Activated CD8-positive, alpha-beta memory T cell treated with anti-CD3 and anti-CD28 coated beads, Interleukin-2, amount 50 U/mL, for 1 hour (primary cell): ENCODE results near the gene KRTAP3-2.
"Not testable (repeated sequence)": the region's sequence is repeated elsewhere in the genome, so short reads cannot be mapped to it uniquely, and the experiment has no call there.

Experiments
- DNase-seq: peaks from one replicate; pipeline ENCODE4 v3.0.0-alpha.2; 2020; ENCODE audit errors: extremely low read depth

Gene KRTAP3-2

DNA sequence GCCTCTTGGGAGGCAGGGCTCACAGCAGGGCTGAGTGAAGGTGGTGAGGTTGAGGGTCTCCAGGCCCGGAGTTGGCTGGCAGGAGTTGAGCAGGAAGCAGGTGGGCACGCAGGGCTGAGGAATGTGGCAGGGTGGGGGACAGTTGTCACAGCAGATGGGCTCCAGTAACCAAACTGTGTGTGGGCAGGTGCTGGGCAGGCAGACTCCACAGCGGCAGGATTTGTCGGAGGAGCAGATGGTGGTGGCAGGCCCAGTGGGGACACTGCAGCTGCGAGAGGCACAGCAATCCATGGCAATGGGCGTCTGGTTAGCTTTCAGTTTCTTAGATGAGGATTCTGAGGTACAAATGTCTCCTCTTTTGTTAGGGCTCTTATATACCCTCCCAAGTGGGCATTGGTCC, at the start of gene KRTAP3-2:
TSS of gene KRTAP3-2 (minus strand) at position 344 of the 400 bp plus-strand sequence. CDS start at position 291, 53 bp downstream.
- not testable (repeated sequence) for DNase-seq

DNA sequence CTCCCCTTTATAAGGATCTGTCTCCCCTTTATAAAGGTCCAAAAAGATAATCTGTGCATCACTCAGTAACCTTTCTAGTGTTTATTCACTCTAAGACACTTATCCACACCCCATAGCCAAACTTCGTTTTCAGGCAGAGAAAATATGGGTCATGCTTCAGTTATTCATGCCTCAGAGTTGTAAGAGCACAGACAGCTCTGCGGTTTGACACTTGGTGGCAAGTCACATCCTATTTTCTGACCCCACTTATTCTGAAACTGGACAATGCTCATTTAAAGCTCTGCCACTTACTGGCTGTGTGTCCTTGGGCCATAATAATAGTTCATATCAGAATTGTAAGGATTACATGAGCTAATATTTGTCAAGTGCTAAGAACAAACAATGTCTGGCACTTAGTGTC, 49.4 kb upstream of the KRTAP3-2 start:
- no peak for DNase-seq

DNA sequence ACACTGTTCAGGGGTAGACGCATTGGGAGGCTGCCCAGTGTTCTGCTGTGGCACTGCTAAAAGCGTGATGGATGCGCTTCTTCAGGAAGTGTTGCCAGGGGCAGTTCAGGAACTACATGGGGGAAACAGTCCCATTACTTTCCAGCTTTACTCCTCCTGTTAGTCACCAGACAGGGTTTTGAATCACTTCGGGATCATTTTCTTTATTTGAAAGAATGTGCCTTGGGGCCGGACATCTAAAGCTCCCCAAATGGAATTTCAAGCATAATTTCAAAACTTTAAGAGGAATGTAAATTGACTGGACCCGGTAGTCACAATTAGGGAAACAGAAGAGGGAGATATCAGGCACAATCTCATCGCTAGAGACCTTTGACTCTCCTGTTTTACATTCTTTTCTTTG, 48.7 kb upstream of the KRTAP3-2 start:
- no peak for DNase-seq

DNA sequence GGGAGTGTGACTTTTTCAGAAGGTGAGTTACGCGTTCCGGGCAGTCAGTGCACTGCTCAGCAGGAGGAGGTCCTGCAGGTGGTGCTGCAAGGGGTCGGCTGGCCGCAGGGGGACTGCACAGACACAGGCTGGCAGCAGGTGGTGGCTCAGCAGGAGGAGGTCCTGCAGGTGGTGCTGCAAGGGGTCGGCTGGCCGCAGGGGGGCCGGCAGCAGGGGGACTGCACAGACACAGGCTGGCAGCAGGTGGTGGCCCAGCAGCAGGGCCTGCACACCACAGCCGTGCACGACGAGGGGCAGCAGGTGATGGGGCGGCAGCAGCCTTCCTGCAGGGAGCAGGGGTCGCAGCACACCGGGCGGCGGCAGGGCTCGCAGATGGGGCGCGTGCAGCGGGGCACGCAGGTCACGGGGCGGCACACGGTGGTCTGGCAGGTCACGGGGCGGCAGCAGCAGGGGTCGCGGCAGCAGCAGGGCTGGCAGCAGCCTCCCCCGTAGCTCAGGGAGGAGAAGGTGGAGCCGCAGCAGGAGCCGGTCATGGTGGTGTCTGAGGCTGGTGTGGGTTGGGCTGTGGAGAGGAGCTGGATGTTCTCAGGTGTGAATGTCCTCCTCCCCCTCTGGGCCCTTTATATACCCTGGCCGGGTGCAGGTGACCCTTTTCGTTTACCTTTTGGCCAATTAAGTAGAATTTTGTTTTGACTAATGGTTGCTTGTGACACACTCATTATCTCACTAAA, 47.2 kb upstream of the KRTAP3-2 start, which contains the start of gene KRTAP2-1:
TSS of gene KRTAP2-1 (minus strand) at position 582 of the 731 bp plus-strand sequence. CDS start at position 533, 49 bp downstream.
- DNase-seq = not testable (repeated sequence)

DNA sequence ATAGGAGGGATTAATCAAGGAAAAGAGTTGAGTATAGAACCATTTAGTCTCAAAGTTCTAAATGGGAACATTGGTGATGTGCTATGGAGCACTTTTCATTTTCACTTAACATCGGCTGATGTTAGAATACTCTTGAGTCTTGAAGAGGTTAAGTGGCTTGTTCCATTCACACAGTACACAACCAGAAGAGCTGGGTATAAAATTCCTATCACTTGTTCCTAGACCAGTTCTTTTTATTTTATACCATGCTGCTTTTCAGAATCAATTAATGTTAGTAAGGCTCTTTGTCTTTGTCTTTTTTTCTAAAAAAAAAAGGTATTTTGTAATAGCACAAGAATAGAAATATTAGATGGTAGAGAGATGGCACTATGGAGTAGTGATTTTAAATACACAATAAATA, 43.2 kb upstream of the KRTAP3-2 start:
- no peak for DNase-seq

DNA sequence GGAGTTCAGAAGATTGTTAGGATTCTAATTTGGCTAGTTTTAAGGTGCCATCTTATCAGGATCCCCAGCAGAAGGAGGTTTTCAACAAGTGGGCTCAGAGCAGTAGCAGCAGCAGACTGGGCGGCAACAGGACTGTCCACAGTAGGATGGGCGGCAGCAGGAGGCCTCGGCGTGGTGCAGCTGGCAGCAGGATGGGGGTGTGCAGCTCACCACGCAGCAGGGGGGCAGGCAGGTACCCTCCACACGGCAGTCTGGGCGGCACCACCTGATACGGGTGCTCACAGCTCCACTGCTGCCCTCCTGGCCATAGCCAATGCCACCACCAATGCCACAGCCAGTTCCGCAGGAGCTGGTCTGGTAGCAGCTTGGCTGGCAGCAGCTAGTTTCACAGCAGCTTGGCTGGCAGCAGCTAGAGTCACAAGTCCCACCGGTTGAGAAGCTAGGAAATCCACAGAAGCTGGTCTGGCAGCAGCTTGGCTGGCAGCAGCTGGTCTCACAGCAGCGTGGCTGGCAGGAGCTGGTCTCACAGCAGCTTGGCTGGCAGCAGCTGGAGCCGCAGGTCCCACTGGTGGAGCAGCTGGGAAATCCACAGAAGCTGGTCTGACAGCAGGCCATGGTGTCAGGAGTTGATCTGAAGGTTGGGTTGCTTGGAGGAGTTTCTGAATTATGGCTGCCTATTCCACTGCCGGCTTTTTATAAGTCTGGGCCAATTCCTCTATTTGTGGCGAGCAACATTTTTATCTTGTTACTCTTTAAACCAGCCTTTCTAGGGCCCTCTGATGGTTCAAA, 41.3 kb upstream of the KRTAP3-2 start, which contains the start of gene KRTAP1-1:
TSS of gene KRTAP1-1 (minus strand) at position 668 of the 789 bp plus-strand sequence. CDS start at position 615, 53 bp downstream.
- DNase-seq = not testable (repeated sequence)

DNA sequence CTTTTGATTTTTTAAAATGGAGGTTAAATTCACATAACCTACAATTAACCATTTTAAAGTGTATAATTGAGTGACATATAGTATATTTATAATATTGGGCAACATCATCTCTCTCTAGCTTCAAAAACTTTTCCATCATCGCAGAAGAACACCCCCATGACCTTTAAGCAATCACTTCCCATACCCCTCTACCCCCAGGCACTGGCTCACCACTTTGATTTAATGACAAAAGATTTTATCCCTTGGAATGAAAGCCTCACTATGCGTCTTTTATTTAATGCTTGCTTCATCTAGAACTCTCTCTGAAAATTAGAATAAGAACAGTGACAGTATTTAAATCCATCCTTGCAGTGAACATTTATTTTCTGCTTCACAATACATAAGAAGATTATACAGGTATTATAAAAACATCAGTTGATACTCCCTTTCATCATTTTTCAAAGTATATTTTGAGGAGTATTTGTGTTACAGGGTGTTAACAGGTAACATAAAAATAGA, 38.2 kb upstream of the KRTAP3-2 start:
- no peak for DNase-seq

DNA sequence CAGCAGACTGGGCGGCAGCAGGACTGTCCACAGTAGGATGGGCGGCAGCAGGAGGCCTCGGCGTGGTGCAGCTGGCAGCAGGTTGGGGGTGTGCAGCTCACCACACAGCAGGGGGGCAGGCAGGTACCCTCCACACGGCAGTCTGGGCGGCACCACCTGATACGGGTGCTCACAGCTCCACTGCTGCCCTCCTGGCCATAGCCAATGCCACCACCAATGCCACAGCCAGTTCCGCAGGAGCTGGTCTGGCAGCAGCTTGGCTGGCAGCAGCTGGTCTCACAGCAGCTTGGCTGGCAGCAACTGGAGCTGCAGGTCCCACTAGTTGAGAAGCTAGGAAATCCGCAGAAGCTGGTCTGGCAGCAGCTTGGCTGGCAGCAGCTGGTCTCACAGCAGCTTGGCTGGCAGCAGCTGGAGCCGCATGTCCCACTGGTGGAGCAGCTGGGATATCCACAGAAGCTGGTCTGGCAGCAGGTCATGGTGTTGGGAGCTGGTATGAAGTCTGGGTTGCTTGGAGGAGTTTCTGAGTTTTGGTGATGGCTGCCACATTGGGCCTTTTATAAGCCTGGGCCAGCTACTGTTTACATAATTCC, 34.7 kb upstream of the KRTAP3-2 start, which contains the start of gene KRTAP1-3:
TSS of gene KRTAP1-3 (minus strand) at position 529 of the 590 bp plus-strand sequence. CDS start at position 476, 53 bp downstream.
- DNase-seq = not testable (repeated sequence)

DNA sequence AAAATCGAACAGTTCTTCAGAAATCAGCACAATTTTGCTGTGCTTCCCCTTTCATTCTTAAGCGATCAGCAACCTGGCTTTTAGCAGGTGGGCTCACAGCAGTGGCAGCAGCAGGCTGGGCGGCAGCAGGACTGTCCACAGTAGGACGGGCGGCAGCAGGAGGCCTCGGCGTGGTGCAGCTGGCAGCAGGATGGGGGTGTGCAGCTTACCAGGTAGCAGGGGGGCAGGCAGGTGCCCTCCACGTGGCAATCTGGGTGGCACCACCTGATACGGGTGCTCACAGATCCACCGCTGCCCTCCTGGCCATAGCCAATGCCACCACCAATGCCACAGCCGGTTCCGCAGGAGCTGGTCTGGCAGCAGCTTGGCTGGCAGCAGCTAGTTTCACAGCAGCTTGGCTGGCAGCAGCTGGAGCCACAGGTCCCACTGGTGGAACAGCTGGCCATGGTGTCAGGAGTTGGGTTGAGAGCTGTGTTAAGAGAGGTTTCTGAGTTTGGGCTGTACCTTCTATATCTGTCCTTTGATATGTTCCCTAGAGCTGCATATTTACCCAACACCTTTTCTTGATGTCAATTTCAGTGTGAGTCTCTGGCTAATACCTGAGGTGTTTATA, 30.0 kb upstream of the KRTAP3-2 start, which contains the start of gene KRTAP1-4:
TSS of gene KRTAP1-4 (minus strand) at position 563 of the 613 bp plus-strand sequence. CDS start at position 446, 117 bp downstream.
- no peak for DNase-seq

DNA sequence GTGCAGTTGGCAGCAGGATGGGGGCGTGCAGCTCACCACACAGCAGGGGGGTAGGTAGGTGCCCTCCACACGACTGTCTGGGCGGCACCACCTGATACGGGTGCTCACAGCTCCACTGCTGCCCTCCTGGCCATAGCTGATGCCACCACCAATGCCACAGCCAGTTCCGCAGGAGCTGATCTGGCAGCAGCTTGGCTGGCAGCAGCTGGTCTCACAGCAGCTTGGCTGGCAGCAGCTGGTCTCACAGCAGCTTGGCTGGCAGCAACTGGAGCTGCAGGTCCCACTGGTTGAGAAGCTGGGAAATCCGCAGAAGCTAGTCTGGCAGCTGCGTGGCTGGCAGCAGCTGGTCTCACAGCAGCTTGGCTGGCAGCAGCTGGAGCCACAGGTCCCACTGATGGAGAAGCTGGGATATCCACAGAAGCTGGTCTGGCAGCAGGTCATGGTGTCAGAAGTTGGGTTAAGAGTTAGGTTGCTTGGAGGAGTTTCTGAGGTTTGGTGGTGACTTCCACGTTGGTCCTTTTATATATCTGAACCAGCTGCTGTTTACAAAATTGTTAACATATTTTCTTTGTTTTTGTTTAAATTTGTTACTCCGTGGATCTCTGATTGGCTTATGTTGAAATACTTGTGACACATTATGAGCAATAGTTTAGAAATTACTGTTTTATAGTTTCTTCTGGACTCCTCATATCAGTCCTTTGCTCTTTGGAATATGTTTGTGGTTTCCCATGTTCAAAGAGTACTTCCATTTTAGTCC, 27.2 kb upstream of the KRTAP3-2 start, which contains the start of gene KRTAP1-5:
TSS of gene KRTAP1-5 (minus strand) at position 494 of the 757 bp plus-strand sequence. CDS start at position 441, 53 bp downstream.
- no peak for DNase-seq

DNA sequence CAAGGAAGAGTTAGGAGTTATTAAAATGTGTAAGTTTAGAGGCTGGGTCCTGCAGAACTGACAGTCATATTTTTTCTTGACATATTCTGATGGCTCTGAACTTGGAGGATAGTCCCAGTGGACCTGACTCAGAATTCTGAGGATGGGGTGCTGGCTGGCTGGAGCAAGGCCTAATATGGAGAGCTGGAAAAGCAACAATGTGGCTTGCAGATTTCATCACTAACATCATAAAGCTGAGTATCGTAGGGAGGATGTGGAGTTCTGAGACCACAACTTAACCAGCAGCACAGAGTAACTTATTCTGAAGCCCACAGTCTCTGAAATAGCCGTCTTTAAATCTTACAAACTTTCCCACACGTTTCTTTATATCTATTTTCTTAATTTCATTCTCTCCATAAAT, 25.0 kb upstream of the KRTAP3-2 start:
- DNase-seq = no peak

DNA sequence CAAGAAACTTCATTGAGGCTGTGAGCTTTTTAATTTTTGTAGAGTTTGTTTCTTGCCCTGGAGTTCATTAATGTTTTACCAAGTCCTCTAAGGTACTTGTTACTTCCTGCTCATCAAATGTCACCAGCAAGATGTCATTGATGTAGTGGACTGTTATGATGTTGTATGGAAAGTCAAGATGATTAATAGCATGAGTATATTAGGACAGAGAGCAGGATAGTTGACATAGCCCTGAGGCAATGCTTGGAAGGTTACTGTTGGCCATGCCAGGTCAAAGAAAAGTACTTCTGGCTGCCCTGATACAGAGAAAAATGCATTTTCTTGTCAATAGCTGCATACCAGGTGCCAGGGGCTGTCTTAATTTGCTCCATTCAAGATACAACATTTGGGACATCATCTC, 20.6 kb upstream of the KRTAP3-2 start:
- DNase-seq = no peak

DNA sequence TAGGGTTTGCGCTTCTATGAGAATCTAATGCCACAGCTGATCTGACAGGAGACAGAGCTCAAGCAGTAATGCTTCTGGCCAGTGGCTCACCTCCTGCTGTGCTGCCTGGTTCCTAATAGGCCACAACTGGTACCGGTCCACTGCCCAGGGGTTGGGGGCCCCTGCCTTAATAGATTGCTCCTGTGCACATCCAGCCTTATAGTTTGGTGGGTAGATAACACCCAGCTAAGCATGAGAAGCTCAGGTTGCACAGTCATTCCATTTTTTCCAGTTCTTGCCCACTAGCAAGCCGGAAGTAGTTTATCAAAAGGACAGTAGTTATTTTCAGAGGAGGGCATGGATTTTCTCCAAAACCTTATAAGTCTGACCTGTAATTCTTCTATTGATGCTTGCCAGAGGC, 19.7 kb upstream of the KRTAP3-2 start:
- DNase-seq = no peak

DNA sequence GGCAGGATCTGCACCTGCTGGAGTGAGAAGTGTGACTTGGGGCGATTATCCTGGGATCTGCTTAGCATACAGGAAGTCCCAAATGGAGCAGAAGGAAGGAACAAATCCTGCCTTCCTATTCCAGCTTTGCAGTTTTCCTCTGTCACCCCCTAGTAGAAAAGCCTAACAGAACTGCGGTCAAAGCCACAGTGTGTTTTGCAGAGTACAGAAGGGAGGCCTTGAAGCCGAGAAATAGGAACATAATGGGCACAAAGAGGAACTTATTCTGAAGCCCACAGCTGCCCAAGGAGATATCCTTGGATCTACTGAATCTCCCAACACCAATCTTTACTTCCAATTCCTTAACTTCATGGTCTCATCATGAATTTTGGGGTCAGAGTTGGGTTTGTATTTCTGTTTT, 18.8 kb upstream of the KRTAP3-2 start:
- no peak for DNase-seq

DNA sequence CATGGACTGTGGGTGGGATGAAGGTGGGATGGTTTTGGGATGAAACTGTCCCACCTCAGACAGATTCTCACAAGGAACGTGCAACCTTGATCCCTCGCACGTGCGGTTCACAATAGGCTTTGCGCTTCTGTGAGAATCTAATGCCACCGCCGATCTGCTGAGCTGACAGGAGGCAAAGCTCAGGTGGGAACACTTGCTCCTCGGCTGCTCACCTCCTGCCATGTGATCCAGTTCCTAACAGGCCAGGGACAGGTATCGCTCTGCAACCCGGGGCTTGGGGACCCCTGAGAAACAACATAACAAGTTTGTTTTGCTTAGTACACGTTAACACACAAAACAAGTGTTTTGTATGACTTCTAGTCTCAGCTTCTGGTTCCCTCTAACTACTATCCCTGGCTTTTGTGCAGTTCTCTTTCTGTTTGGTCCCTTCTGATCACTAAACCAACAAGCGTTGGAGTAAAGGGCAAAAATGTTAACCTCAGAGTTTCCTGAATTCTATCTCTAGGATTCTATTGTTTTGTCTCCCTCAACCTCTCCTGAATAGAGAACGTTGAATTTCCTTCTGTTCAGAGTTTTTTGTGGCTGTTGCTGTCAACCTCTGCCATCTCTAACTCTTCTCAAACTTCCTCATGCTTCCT, 17.0 kb upstream of the KRTAP3-2 start:
- no peak for DNase-seq

DNA sequence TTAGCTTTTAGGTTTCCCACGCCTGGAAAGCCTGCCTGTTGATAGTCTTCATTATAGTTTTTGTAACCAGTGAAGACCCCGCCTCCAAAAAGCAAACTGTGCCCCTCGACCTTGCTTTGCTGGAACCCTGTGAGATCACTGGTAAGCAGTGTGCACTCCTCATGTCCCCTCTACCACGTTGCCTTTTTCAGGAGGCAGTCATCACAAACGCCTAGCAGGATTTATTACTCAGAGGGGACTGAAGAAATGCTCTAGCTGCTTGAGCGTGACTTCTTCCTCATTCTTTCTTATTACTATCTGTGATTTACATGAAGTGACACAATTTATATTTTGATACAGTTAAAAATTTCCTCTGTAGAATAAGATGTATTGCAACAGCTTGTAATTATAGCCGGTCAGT, 15.7 kb upstream of the KRTAP3-2 start:
- no peak for DNase-seq

DNA sequence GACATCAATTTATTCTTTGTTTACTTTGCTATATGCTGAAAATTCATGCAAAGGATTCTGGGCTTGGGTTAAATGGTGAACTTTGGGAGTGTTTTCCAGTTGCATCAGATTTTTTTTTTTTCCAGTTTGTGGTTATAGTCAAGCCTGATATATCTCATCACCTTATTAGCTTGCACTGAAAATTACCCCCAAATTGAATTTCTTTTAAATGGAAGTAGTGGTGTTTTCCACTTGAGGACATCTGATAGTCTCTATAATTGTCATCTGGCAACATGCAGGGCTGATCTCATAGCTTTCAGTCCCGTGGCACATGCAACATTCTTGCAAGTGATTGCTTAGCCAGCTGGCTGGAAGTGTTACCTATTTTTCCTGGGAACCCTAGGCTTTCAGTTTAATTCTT, 13.9 kb upstream of the KRTAP3-2 start:
- no peak for DNase-seq

DNA sequence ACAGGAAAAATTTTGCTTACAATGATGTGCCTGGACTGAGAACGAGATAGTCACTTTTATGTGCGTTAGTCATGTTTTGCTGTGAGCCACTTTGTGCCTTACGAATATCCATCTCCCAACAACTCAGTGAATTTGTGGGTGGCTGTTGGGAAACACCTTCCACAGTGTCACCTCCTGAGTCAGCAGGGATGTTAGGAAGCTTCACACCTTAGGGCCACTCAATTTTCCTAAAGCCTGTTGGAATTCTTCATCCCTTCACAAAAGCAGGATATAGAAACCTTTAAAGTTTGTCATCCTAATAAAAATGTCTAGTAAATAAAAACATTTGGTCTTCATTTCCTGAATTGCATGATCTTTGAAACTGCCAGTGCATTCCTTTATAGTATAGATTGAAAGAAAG, 13.5 kb upstream of the KRTAP3-2 start:
- DNase-seq = no peak

DNA sequence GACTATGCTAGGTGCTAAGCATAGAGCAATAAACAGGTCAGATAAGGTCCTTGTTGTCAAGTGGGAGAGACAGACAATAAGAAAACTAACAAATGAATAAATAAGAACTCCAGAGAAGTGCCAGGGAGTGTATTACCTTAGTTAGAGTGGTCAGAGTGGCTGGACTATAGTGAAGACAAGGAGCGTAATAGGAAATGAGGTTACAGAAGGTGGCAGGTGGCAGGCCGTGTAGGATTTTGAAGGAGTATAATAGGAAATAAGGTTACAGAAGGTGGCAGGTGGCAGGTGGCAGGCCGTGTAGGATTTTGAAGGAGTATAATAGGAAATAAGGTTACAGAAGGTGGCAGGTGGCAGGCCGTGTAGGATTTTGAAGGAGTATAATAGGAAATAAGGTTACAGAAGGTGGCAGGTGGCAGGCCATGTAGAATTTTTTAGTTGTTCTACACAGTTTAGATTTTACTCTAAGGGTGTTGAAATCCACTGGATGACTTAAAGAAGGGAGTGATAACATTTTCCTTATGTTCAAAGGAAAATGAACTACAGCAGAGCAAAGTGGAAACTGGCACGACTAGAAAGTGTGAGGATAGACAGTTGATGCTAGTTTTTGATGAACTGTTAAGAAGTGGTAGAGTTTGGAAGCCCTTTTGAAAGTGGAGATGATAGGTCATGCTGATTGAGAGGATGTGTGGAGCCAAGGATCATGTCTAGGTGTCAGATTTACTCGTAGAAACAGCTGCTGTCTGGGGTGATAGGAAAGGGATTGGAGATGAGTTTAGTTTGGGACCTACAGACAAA, 12.8 kb upstream of the KRTAP3-2 start:
- DNase-seq = no peak
